Fibroblast of the aortic adventitia (primary cell): Measurements from ENCODE around the gene NADSYN1. TPM values are rescaled to one million over a fixed set of nuclear protein-coding genes. Genes with fewer than 3 reads are reported as not detected.
A peak's percentile ranks its signal among the peaks of the same experiment; 100 is the strongest.

ENCODE experiments used
- DNase-seq: peaks from one replicate; pipeline ENCODE4 v3.0.0-alpha.2; 2010; ENCODE audit warnings: low read depth
- H3K4me3 ChIP-seq: 2 replicates; pipeline ENCODE4 v1.5.1; 2011; ENCODE audit warnings: low read depth, mild to moderate bottlenecking, control low read depth, low read length, moderate library complexity
- CTCF ChIP-seq: IDR thresholded peaks from 2 replicates; pipeline ENCODE4 v1.5.1; 2011; ENCODE audit warnings: mild to moderate bottlenecking, low read length, control low read depth, inconsistent platforms; ENCODE audit not compliant: insufficient read depth
- total RNA-seq: library from RNA; depleted of rRNA; stranded (reverse); fragments of >200 nt; gene quantifications from 2 replicates; pipeline ENCODE4 v1.2.3, GENCODE V29; 2012; ENCODE audit warnings: low replicate concordance

The NADSYN1 gene
- total RNA-seq, 1 donor = 50.9 TPM

- TF ChIP-seq CTCF = no peak
- no peak for DNase-seq
- peak overlapping the region; percentile 95 for H3K4me3 ChIP-seq
Measured at GRCh38 chr11:71454470-71455113, 1.6 kb downstream of the NADSYN1 start.

- H3K4me3 ChIP-seq = no peak overlapping the region
- no peak for DNase-seq
- TF ChIP-seq CTCF = no peak
Measured at GRCh38 chr11:71456294-71456693, 3.3 kb downstream of the NADSYN1 start.

DNA sequence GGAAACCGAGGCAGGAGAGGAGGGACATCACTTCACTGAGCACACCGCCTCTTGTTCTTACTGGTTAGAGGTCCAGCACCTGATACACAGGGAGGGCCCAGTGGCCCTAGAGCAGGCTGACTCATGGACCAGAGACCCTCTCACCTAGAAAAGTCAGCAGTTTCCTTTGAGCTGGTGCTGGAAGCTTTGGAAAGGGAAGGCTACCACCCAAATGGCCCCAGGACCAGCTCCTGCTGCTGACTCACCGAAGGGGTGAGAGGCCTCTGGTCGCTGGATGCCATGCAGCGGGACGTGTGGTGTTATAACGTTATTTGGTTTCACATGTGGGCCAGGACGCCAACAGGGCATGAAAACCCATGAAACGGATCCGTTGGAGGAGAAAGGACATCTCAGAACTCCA lies 3.8 kb downstream of the NADSYN1 start:
- no peak overlapping the region for H3K4me3 ChIP-seq
- DNase-seq = no peak
- TF ChIP-seq CTCF = no peak

- TF ChIP-seq CTCF = no peak
- no peak overlapping the region for H3K4me3 ChIP-seq
- no peak for DNase-seq
Measured at GRCh38 chr11:71458146-71459070, 5.4 kb downstream of the NADSYN1 start.

GRCh38 chr11:71459076-71459766 lies 6.2 kb downstream of the NADSYN1 start:
- no peak overlapping the region for H3K4me3 ChIP-seq
- TF ChIP-seq CTCF = no peak
- no peak for DNase-seq

GRCh38 chr11:71459767-71460320 lies 6.8 kb downstream of the NADSYN1 start:
- no peak for TF ChIP-seq CTCF
- no peak overlapping the region for H3K4me3 ChIP-seq
- DNase-seq = no peak
